HepG2 (cell line): Measurements from ENCODE around the gene ZNF513. TPM values are rescaled to one million over a fixed set of nuclear protein-coding genes. Genes with fewer than 3 reads are reported as not detected.
A peak's percentile ranks its signal among the peaks of the same experiment; 100 is the strongest.

Experiments used
- AHR ChIP-seq: IDR thresholded peaks from 2 replicates; pipeline ENCODE4 v1.6.1; 2018; ENCODE audit warnings: missing genetic modification reagents, missing compliant biosample characterization
- BORCS8-MEF2B ChIP-seq: sonication (generic); formaldehyde crosslinking; IDR thresholded peaks from 2 replicates; pipeline ENCODE4 v1.8.0; 2022; ENCODE audit warnings: mild to moderate bottlenecking, missing genetic modification reagents
- FOXA1 ChIP-seq, 2 experiments: fragments of 450-650 bp in 1 of 2; sonication (generic) in 1 of 2; formaldehyde crosslinking in 1 of 2; IDR thresholded peaks; 2 replicates each; pipeline versions ENCODE4 v1.4.0 to v1.6.1; 2016 to 2020; ENCODE audit warnings: missing genetic modification reagents in 1 of 2
- FOXK2 ChIP-seq: fragments of 450-650 bp; IDR thresholded peaks from 2 replicates; pipeline ENCODE4 v1.6.1; 2016
- KAT2B ChIP-seq: fragments of 150-350 bp; IDR thresholded peaks from 2 replicates; pipeline ENCODE4 v1.6.1; 2014; ENCODE audit warnings: low read depth, low read length, borderline replicate concordance
- RAD51 ChIP-seq: fragments of 450-650 bp; IDR thresholded peaks from 2 replicates; pipeline ENCODE4 v1.6.1; 2016; ENCODE audit warnings: borderline replicate concordance
- ZNF296 ChIP-seq: sonication (generic); formaldehyde crosslinking; conservative IDR thresholded peaks from 2 replicates; pipeline ENCODE4 v1.5.0; 2020; ENCODE audit warnings: mild to moderate bottlenecking, missing genetic modification reagents
- ZNF589 ChIP-seq: sonication (generic); formaldehyde crosslinking; conservative IDR thresholded peaks from 2 replicates; pipeline ENCODE4 v1.8.0; 2022; ENCODE audit warnings: mild to moderate bottlenecking, moderate library complexity, missing genetic modification reagents
- ZNF619 ChIP-seq: sonication (generic); formaldehyde crosslinking; IDR thresholded peaks from 2 replicates; pipeline ENCODE4 v1.4.0; 2020; ENCODE audit warnings: mild to moderate bottlenecking, missing genetic modification reagents
- polyA plus RNA-seq, 8 experiments: library from polyadenylated mRNA; depleted of rRNA in 3 of 8; stranded (reverse) in 7 of 8; unstranded in 1 of 8; fragments of >200 nt; fragmentation: Illumina TruSeq in 4 of 8; extraction: Trizol in 4 of 8; gene quantifications; 2 replicates each; pipeline versions ENCODE4 v1.2.1 to v1.2.3, GENCODE V29; 2011 to 2016; ENCODE audit warnings: low read depth in 4 of 8, missing spikeins in 1 of 8, mixed read lengths in 1 of 8; ENCODE audit not compliant: insufficient read depth in 1 of 8
- total RNA-seq, 5 experiments: library from RNA; depleted of rRNA; stranded (reverse); fragments of >200 nt; fragmentation: Illumina TruSeq; extraction: Trizol; gene quantifications; 2 replicates each; pipeline ENCODE4 v1.2.3, GENCODE V29; 2016; ENCODE audit warnings: low read depth in 1 of 5
- TF ChIP-seq, protein P1 (sequence below): sonication (generic); formaldehyde crosslinking; IDR thresholded peaks from 2 replicates; pipeline ENCODE4 v1.5.1; 2020; ENCODE audit warnings: mild to moderate bottlenecking, moderate library complexity, missing genetic modification reagents
- TF ChIP-seq, protein P2 (sequence below): sonication (generic); formaldehyde crosslinking; IDR thresholded peaks from 2 replicates; pipeline ENCODE4 v1.4.0; 2020; ENCODE audit warnings: missing genetic modification reagents
- TF ChIP-seq, protein P3 (sequence below): sonication (generic); formaldehyde crosslinking; IDR thresholded peaks from 2 replicates; pipeline ENCODE4 v1.4.0; 2020; ENCODE audit warnings: missing genetic modification reagents
- TF ChIP-seq, protein P4 (sequence below): sonication (generic); formaldehyde crosslinking; IDR thresholded peaks from 2 replicates; pipeline ENCODE4 v1.4.0; 2020; ENCODE audit warnings: missing genetic modification reagents, borderline replicate concordance

ZNF513 gene
- total and polyA plus RNA-seq, 2 of the 13 experiments (the other 11 are each of a cell fraction or from before 2014, with no cell fraction given) = 4.9 to 6.3 TPM

DNA sequence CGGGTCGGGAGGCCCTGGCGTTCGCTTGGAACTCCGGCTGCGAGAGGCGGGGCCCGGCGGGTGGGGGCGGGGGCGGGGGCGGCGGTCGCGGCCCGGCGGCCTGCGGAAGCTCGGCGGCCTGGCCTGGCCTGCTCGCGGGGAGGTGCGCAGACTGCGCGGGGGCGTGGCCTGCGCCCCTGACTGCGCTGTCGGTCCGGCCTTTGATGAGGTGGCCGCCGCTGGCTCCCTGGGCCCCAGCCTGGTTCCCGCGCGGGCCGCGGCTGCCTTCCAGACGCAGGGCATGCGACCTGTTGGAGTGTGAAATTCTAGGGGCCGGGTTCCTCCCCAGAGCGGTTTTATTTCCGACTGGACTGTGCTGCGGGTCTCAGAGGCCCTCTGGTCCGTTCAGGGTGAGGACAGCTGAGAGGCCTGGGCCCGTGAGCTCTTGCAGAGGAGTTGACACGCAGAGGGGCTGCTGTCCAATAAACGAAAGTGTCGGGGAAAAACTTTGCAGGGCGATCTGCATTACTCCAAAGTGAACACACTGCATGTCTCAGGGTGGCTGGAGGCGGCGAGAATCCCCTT is 48.5 kb upstream of the ZNF513 start (continued):
- TF ChIP-seq BORCS8-MEF2B (peak; percentile 68), FOXK2 (no peak), ZNF296 (CRISPR knock-in tag) (peak; percentile 78; the same call in 1 of the 2 replicates), AHR (CRISPR knock-in tag) (no peak), RAD51 (no peak), ZNF619 (CRISPR knock-in tag) (no peak), FOXA1 (IDR thresholded peaks at IDR 0.05) (no peak), FOXA1 (CRISPR knock-in tag; IDR thresholded peaks at IDR 0.05) (0 out of 2 replicates have a peak, but pooled peaks have one; percentile 29), KAT2B (no peak), ZNF589 (CRISPR knock-in tag) (no peak; the same call in 1 of the 2 replicates)
- TF ChIP-seq, protein P1, sequence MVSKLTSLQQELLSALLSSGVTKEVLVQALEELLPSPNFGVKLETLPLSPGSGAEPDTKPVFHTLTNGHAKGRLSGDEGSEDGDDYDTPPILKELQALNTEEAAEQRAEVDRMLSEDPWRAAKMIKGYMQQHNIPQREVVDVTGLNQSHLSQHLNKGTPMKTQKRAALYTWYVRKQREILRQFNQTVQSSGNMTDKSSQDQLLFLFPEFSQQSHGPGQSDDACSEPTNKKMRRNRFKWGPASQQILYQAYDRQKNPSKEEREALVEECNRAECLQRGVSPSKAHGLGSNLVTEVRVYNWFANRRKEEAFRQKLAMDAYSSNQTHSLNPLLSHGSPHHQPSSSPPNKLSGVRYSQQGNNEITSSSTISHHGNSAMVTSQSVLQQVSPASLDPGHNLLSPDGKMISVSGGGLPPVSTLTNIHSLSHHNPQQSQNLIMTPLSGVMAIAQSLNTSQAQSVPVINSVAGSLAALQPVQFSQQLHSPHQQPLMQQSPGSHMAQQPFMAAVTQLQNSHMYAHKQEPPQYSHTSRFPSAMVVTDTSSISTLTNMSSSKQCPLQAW = 0 out of 2 replicates have a peak, but pooled peaks have one; percentile 25
- TF ChIP-seq, protein P2, sequence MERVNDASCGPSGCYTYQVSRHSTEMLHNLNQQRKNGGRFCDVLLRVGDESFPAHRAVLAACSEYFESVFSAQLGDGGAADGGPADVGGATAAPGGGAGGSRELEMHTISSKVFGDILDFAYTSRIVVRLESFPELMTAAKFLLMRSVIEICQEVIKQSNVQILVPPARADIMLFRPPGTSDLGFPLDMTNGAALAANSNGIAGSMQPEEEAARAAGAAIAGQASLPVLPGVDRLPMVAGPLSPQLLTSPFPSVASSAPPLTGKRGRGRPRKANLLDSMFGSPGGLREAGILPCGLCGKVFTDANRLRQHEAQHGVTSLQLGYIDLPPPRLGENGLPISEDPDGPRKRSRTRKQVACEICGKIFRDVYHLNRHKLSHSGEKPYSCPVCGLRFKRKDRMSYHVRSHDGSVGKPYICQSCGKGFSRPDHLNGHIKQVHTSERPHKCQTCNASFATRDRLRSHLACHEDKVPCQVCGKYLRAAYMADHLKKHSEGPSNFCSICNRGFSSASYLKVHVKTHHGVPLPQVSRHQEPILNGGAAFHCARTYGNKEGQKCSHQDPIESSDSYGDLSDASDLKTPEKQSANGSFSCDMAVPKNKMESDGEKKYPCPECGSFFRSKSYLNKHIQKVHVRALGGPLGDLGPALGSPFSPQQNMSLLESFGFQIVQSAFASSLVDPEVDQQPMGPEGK (CRISPR knock-in tag) = peak; percentile 76; the same call in 1 of the 2 replicates
- TF ChIP-seq, protein P3, sequence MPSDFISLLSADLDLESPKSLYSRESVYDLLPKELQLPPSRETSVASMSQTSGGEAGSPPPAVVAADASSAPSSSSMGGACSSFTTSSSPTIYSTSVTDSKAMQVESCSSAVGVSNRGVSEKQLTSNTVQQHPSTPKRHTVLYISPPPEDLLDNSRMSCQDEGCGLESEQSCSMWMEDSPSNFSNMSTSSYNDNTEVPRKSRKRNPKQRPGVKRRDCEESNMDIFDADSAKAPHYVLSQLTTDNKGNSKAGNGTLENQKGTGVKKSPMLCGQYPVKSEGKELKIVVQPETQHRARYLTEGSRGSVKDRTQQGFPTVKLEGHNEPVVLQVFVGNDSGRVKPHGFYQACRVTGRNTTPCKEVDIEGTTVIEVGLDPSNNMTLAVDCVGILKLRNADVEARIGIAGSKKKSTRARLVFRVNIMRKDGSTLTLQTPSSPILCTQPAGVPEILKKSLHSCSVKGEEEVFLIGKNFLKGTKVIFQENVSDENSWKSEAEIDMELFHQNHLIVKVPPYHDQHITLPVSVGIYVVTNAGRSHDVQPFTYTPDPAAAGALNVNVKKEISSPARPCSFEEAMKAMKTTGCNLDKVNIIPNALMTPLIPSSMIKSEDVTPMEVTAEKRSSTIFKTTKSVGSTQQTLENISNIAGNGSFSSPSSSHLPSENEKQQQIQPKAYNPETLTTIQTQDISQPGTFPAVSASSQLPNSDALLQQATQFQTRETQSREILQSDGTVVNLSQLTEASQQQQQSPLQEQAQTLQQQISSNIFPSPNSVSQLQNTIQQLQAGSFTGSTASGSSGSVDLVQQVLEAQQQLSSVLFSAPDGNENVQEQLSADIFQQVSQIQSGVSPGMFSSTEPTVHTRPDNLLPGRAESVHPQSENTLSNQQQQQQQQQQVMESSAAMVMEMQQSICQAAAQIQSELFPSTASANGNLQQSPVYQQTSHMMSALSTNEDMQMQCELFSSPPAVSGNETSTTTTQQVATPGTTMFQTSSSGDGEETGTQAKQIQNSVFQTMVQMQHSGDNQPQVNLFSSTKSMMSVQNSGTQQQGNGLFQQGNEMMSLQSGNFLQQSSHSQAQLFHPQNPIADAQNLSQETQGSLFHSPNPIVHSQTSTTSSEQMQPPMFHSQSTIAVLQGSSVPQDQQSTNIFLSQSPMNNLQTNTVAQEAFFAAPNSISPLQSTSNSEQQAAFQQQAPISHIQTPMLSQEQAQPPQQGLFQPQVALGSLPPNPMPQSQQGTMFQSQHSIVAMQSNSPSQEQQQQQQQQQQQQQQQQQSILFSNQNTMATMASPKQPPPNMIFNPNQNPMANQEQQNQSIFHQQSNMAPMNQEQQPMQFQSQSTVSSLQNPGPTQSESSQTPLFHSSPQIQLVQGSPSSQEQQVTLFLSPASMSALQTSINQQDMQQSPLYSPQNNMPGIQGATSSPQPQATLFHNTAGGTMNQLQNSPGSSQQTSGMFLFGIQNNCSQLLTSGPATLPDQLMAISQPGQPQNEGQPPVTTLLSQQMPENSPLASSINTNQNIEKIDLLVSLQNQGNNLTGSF = peak; percentile 90
- TF ChIP-seq, protein P4, sequence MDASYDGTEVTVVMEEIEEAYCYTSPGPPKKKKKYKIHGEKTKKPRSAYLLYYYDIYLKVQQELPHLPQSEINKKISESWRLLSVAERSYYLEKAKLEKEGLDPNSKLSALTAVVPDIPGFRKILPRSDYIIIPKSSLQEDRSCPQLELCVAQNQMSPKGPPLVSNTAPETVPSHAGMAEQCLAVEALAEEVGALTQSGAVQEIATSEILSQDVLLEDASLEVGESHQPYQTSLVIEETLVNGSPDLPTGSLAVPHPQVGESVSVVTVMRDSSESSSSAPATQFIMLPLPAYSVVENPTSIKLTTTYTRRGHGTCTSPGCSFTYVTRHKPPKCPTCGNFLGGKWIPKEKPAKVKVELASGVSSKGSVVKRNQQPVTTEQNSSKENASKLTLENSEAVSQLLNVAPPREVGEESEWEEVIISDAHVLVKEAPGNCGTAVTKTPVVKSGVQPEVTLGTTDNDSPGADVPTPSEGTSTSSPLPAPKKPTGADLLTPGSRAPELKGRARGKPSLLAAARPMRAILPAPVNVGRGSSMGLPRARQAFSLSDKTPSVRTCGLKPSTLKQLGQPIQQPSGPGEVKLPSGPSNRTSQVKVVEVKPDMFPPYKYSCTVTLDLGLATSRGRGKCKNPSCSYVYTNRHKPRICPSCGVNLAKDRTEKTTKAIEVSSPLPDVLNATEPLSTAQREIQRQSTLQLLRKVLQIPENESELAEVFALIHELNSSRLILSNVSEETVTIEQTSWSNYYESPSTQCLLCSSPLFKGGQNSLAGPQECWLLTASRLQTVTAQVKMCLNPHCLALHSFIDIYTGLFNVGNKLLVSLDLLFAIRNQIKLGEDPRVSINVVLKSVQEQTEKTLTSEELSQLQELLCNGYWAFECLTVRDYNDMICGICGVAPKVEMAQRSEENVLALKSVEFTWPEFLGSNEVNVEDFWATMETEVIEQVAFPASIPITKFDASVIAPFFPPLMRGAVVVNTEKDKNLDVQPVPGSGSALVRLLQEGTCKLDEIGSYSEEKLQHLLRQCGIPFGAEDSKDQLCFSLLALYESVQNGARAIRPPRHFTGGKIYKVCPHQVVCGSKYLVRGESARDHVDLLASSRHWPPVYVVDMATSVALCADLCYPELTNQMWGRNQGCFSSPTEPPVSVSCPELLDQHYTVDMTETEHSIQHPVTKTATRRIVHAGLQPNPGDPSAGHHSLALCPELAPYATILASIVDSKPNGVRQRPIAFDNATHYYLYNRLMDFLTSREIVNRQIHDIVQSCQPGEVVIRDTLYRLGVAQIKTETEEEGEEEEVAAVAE (CRISPR knock-in tag) = no peak
